Liver (tissue), 9 donors: ENCODE results near the gene ALB. TPM values are rescaled to one million over a fixed set of nuclear protein-coding genes. Genes with fewer than 3 reads are reported as not detected.

Experiments used
- DNase-seq: peaks from one replicate; pipeline ENCODE4 v3.0.0-alpha.2; 2017; ENCODE audit warnings: low spot score
- H3K27ac ChIP-seq, 2 donors: one replicate each; pipeline ENCODE4 v1.7.0; 2013; ENCODE audit warnings: inconsistent platforms in 2 of 2, low read length in 2 of 2, control low read depth in 1 of 2, low read depth in 1 of 2, mild to moderate bottlenecking in 1 of 2
- H3K27me3 ChIP-seq, 4 donors: one replicate each; pipeline versions ENCODE4 v1.6.1 to v1.7.0; 2013; ENCODE audit warnings: low read length in 3 of 4, inconsistent platforms in 1 of 4, mild to moderate bottlenecking in 1 of 4, moderate library complexity in 1 of 4; ENCODE audit not compliant: control insufficient read depth in 4 of 4, insufficient read depth in 4 of 4
- H3K36me3 ChIP-seq, 4 donors: one replicate each; pipeline versions ENCODE4 v1.6.1 to v1.7.0; 2013; ENCODE audit warnings: low read length in 3 of 4, mild to moderate bottlenecking in 3 of 4, low read depth in 1 of 4, moderate library complexity in 1 of 4; ENCODE audit not compliant: control insufficient read depth in 4 of 4, insufficient read depth in 3 of 4
- H3K4me1 ChIP-seq, 4 donors: one replicate each; pipeline versions ENCODE4 v1.6.1 to v1.7.0; 2013; ENCODE audit warnings: low read length in 3 of 4, mild to moderate bottlenecking in 3 of 4, moderate library complexity in 1 of 4; ENCODE audit not compliant: control insufficient read depth in 4 of 4, insufficient read depth in 4 of 4
- H3K4me3 ChIP-seq, 3 donors: one replicate each; pipeline versions ENCODE4 v1.6.1 to v1.7.0; 2013; ENCODE audit warnings: low read length in 3 of 3, control low read depth in 1 of 3, low read depth in 1 of 3, mild to moderate bottlenecking in 1 of 3
- H3K9ac ChIP-seq, 2 donors: one replicate each; pipeline ENCODE4 v1.7.0; 2013; ENCODE audit warnings: low read length in 2 of 2, mild to moderate bottlenecking in 2 of 2, moderate library complexity in 2 of 2, control low read depth in 1 of 2, low read depth in 1 of 2
- H3K9me3 ChIP-seq, 4 donors: one replicate each; pipeline versions ENCODE4 v1.6.1 to v1.7.0; 2013; ENCODE audit warnings: low read length in 3 of 4; ENCODE audit not compliant: control insufficient read depth in 4 of 4
- ATF3 ChIP-seq: IDR thresholded peaks from 2 replicates; pipeline ENCODE4 v1.6.1; 2016; ENCODE audit warnings: antibody characterized with exemption
- CTCF ChIP-seq: fragments of 150-350 bp; IDR thresholded peaks from 2 replicates; pipeline ENCODE4 v1.5.1; 2017; ENCODE audit warnings: improper control_type of control experiment, low read depth, low read length; ENCODE audit not compliant: missing input control
- EGR1 ChIP-seq, 2 donors: IDR thresholded peaks; 2 replicates each; pipeline ENCODE4 v1.6.1; 2016 to 2018; ENCODE audit warnings: antibody characterized with exemption in 2 of 2, low read depth in 2 of 2
- FOXA1 ChIP-seq: IDR thresholded peaks from 2 replicates; pipeline ENCODE4 v1.6.1; 2016; ENCODE audit warnings: antibody characterized with exemption
- FOXA2 ChIP-seq: IDR thresholded peaks from 2 replicates; pipeline ENCODE4 v1.6.1; 2016; ENCODE audit warnings: antibody characterized with exemption
- GABPA ChIP-seq, 2 donors: IDR thresholded peaks in 1 of 2; conservative IDR thresholded peaks in 1 of 2; 2 replicates each; pipeline ENCODE4 v1.6.1; 2016; ENCODE audit warnings: antibody characterized with exemption in 2 of 2, mild to moderate bottlenecking in 1 of 2, moderate library complexity in 1 of 2
- HNF4A ChIP-seq, 2 donors: conservative IDR thresholded peaks; 2 replicates each; pipeline ENCODE4 v1.6.1; 2016; ENCODE audit warnings: antibody characterized with exemption in 2 of 2, mild to moderate bottlenecking in 2 of 2
- HNF4G ChIP-seq: IDR thresholded peaks from 2 replicates; pipeline ENCODE4 v1.6.1; 2016; ENCODE audit warnings: antibody characterized with exemption
- JUND ChIP-seq, 2 donors: IDR thresholded peaks; 2 replicates each; pipeline ENCODE4 v1.6.1; 2016; ENCODE audit warnings: antibody characterized with exemption in 2 of 2
- MAX ChIP-seq: IDR thresholded peaks from 2 replicates; pipeline ENCODE4 v1.6.1; 2016; ENCODE audit warnings: antibody characterized with exemption
- NR2F2 ChIP-seq: IDR thresholded peaks from 2 replicates; pipeline ENCODE4 v1.6.1; 2016; ENCODE audit warnings: antibody characterized with exemption
- RAD21 ChIP-seq, 2 donors: IDR thresholded peaks; 2 replicates each; pipeline ENCODE4 v1.6.1; 2016; ENCODE audit warnings: antibody characterized with exemption in 2 of 2, mild to moderate bottlenecking in 2 of 2
- RXRA ChIP-seq, 2 donors: IDR thresholded peaks; 2 replicates each; pipeline ENCODE4 v1.6.1; 2017 to 2018; ENCODE audit warnings: antibody characterized with exemption in 2 of 2, mild to moderate bottlenecking in 1 of 2
- SP1 ChIP-seq: IDR thresholded peaks from 2 replicates; pipeline ENCODE4 v1.6.1; 2018; ENCODE audit warnings: antibody characterized with exemption, mild to moderate bottlenecking
- TAF1 ChIP-seq: conservative IDR thresholded peaks from 2 replicates; pipeline ENCODE4 v1.6.1; 2016; ENCODE audit warnings: antibody characterized with exemption, mild to moderate bottlenecking
- YY1 ChIP-seq: IDR thresholded peaks from 2 replicates; pipeline ENCODE4 v1.6.1; 2016; ENCODE audit warnings: antibody characterized with exemption, mild to moderate bottlenecking
- WGBS: extraction: QIAGEN DNeasy Blood & Tissue Kit; methylation state at CpG from one replicate; pipeline ENCODE4 v1.1.7; 2013; 5-methylcytosine and 5-hydroxymethylcytosine counted together
- polyA plus RNA-seq, 2 donors: library from polyadenylated mRNA; stranded (reverse) in 1 of 2; unstranded in 1 of 2; fragments of 200-250 nt in 1 of 2; fragments of >200 nt in 1 of 2; fragmentation: Nextera tagmentation in 1 of 2; extraction: Ambion mirVana in 1 of 2; gene quantifications; one replicate each; pipeline versions ENCODE4 v1.2.1 to v1.2.3, GENCODE V29; 2013 to 2015
- total RNA-seq, 2 donors: library from RNA; depleted of rRNA; stranded (reverse); fragments of >200 nt; gene quantifications; one replicate each; pipeline ENCODE4 v1.2.3, GENCODE V29; 2014
- TF ChIP-seq, protein P1 (sequence below): IDR thresholded peaks from 2 replicates; pipeline ENCODE4 v1.6.1; 2016; ENCODE audit warnings: antibody characterized with exemption, mild to moderate bottlenecking
- TF ChIP-seq, protein P2 (sequence below): IDR thresholded peaks from 2 replicates; pipeline ENCODE4 v1.6.1; 2016; ENCODE audit warnings: antibody characterized with exemption
- donor health status: healthy.
- donor health status: healthy.
- donor health status: healthy.
- donor health status: healthy.
- donor health status: healthy.

ALB gene
- total and polyA plus RNA-seq, 4 donors = 33,161 to 59,987 (median 35,513) TPM

- Histone ChIP-seq H3K9me3 (no peaks in the 10 kb centered on the region), H3K27ac (no peak overlapping the region), H3K27me3 (no peaks in the 10 kb centered on the region), H3K4me1 (no peaks in the 10 kb centered on the region), H3K9ac (peak overlapping the region in 1 of 2 donors; percentile 11), H3K36me3 (peaks cover 4 to 54% (median 38%) of the 10 kb centered on the region in 4 donors), H3K4me3 (no peak overlapping the region)
- WGBS = 41% methylated on average over 2 of the region's 2 CpGs
- TF ChIP-seq FOXA2 = peak; percentile 53
- TF ChIP-seq, protein P1, sequence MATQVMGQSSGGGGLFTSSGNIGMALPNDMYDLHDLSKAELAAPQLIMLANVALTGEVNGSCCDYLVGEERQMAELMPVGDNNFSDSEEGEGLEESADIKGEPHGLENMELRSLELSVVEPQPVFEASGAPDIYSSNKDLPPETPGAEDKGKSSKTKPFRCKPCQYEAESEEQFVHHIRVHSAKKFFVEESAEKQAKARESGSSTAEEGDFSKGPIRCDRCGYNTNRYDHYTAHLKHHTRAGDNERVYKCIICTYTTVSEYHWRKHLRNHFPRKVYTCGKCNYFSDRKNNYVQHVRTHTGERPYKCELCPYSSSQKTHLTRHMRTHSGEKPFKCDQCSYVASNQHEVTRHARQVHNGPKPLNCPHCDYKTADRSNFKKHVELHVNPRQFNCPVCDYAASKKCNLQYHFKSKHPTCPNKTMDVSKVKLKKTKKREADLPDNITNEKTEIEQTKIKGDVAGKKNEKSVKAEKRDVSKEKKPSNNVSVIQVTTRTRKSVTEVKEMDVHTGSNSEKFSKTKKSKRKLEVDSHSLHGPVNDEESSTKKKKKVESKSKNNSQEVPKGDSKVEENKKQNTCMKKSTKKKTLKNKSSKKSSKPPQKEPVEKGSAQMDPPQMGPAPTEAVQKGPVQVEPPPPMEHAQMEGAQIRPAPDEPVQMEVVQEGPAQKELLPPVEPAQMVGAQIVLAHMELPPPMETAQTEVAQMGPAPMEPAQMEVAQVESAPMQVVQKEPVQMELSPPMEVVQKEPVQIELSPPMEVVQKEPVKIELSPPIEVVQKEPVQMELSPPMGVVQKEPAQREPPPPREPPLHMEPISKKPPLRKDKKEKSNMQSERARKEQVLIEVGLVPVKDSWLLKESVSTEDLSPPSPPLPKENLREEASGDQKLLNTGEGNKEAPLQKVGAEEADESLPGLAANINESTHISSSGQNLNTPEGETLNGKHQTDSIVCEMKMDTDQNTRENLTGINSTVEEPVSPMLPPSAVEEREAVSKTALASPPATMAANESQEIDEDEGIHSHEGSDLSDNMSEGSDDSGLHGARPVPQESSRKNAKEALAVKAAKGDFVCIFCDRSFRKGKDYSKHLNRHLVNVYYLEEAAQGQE = no peak
- peak in 1 of 2 donors; percentile 34 for TF ChIP-seq RXRA (IDR thresholded peaks at IDR 0.05)
- no peak for TF ChIP-seq MAX
- TF ChIP-seq EGR1 (IDR thresholded peaks at IDR 0.05; ENCODE audit: low read depth in 2 of 2) = peak; percentile 26 to 67
- TF ChIP-seq TAF1 = no peak
- TF ChIP-seq YY1 = no peak
- TF ChIP-seq RAD21 (IDR thresholded peaks at IDR 0.05) = peak in 1 of 2 donors; percentile 7
- TF ChIP-seq GABPA (IDR thresholded peaks at IDR 0.05 in 1 of 2, conservative IDR thresholded peaks at IDR 0.05 in 1 of 2) = no peak
- no peak for TF ChIP-seq HNF4G
- peak; percentile 35 for TF ChIP-seq SP1
- TF ChIP-seq FOXA1 = no peak
- peak in 1 of 2 donors; percentile 11 for TF ChIP-seq JUND (IDR thresholded peaks at IDR 0.05)
- TF ChIP-seq, protein P2, sequence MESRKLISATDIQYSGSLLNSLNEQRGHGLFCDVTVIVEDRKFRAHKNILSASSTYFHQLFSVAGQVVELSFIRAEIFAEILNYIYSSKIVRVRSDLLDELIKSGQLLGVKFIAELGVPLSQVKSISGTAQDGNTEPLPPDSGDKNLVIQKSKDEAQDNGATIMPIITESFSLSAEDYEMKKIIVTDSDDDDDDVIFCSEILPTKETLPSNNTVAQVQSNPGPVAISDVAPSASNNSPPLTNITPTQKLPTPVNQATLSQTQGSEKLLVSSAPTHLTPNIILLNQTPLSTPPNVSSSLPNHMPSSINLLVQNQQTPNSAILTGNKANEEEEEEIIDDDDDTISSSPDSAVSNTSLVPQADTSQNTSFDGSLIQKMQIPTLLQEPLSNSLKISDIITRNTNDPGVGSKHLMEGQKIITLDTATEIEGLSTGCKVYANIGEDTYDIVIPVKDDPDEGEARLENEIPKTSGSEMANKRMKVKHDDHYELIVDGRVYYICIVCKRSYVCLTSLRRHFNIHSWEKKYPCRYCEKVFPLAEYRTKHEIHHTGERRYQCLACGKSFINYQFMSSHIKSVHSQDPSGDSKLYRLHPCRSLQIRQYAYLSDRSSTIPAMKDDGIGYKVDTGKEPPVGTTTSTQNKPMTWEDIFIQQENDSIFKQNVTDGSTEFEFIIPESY = peak; percentile 45
- no peak for TF ChIP-seq HNF4A (conservative IDR thresholded peaks at IDR 0.05)
- TF ChIP-seq ATF3 = peak; percentile 34
- TF ChIP-seq NR2F2 = no peak
- TF ChIP-seq CTCF = no peak
- DNase-seq = no peak
These were observed 16.5 kb downstream of the ALB start for GRCh38 chr4:73420615-73421014.
